ENCODE measurements around the gene SLC2A13.

DNA sequence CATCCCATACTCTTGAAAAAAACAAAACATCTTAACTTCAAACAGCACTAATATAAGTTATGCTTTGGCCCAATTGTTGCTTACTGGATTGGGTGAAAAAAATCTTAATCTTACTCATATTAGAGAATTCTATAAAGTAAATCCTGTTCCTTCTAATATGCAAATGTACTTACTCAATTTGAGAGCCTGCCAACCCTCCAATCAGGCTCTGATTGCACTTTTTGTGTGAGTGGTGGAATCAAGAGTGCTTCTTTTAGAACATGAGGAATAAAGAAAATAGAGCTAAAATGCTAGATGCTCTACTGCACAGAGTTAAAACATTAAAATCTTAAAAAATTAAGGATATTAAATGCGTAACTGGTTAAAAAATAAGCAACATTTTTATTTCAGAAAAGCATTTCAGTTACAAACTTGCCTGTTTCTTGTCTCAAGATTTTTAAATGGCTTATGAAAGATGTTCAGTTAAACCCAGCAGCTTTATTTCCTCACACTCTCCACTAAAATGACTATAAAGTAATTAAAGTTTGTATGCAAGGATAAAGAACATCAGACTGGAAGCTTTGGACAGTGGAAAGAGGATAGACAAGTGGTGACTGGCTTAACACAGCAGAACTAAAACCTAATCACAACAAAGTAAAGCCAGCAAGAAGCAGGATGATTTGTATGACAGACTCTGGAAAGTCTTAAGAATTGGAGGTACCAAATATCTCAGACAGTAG lies 177.5 kb downstream of the SLC2A13 start:
- TF ChIP-seq EZH2 (IDR thresholded peaks at IDR 0.05) = no peak
- TF ChIP-seq POLR2AphosphoS5 (IDR thresholded peaks at IDR 0.05; ENCODE audit: borderline replicate concordance, low read depth, low read length) = no peak
- TF ChIP-seq FOXP2 (optimal IDR thresholded peaks at IDR 0.05; ENCODE audit: control extremely low read depth, extremely low read length, insufficient read depth) = no peak

Measured in SK-N-MC (cell line).